Stomach smooth muscle (tissue), 2 donors: ENCODE data around the gene IL17F.
"Not testable (repeated sequence)": the region's sequence is repeated elsewhere in the genome, so short reads cannot be mapped to it uniquely, and the experiment has no call there.

Experiments
- H3K27ac ChIP-seq: one replicate; pipeline ENCODE4 v1.7.0; 2013; ENCODE audit warnings: mild to moderate bottlenecking, low read length, inconsistent platforms
- H3K27me3 ChIP-seq, 2 donors: one replicate each; pipeline ENCODE4 v1.7.0; 2013; ENCODE audit warnings: low read length in 2 of 2; ENCODE audit not compliant: insufficient read depth in 2 of 2, control insufficient read depth in 1 of 2
- H3K36me3 ChIP-seq, 2 donors: one replicate each; pipeline ENCODE4 v1.7.0; 2013; ENCODE audit warnings: low read length in 2 of 2; ENCODE audit not compliant: control insufficient read depth in 2 of 2, insufficient read depth in 2 of 2
- H3K4me1 ChIP-seq: one replicate; pipeline ENCODE4 v1.7.0; 2013; ENCODE audit warnings: low read length; ENCODE audit not compliant: control insufficient read depth, insufficient read depth
- H3K4me3 ChIP-seq, 2 donors: one replicate each; pipeline ENCODE4 v1.7.0; 2013; ENCODE audit warnings: low read length in 2 of 2
- H3K9ac ChIP-seq, 2 donors: one replicate each; pipeline ENCODE4 v1.7.0; 2013; ENCODE audit warnings: low read length in 2 of 2, mild to moderate bottlenecking in 1 of 2
- H3K9me3 ChIP-seq, 2 donors: one replicate each; pipeline ENCODE4 v1.7.0; 2013; ENCODE audit warnings: low read length in 2 of 2; ENCODE audit not compliant: control insufficient read depth in 2 of 2
- donor health status: healthy.
- donor health status: Pancreatic carcinoma.

Gene IL17F

DNA sequence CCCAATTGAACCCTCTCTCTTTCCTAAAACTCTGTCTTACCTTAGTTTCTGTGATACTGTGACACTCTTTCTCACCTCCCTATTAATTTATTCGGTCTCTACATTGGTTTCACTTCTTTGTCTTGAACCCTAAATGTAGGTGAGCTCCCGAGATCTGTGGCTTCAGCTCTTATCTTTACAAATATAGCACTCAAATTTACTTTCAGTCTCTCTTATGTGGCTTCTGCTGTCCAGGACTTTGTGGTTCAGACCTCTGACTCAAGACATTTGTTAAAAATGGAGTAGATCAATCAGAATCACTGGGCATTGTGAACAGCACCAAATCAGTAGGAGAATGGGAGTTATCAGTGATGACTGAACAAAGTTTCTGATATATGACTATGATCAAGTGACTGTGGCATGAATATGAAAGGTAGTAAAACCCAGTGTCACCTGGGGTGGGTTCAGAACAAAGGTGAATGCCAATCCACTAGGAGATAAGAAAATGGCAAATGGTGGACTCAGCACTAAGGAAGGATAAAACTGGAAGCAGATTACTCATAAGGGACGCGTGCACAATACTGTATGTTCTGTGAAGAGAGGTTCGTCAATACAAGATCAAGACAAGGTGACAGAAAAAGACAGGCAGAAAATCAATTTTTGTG is 27.2 kb downstream of the IL17F start:
- Histone ChIP-seq H3K27me3 (no peaks in the 10 kb centered on the region), H3K4me1 (no peaks in the 10 kb centered on the region), H3K36me3 (no peaks in the 10 kb centered on the region), H3K4me3 (no peak overlapping the region), H3K9me3 (no peaks in the 10 kb centered on the region), H3K27ac (no peak overlapping the region), H3K9ac (no peak overlapping the region)

DNA sequence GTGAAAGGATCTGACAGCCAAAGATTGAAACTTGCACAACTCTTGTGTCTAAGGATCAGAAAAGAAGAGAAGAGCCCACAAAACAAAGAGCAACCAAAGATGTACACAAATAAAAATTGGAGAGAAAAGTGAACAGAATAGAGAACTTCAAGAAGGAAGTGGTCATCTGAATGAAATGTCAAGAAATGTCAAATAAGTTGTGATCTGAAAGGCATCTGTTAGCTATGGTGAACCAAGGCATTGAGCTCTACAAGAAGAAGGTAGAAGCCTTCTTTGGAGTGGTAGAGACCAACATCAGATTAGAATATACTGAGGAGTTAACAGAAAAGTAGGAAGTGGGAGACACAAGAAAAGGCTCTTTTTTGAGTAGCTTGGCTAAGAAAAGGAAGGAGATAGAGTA is 28.5 kb downstream of the IL17F start:
- H3K36me3 ChIP-seq, result no peaks in the 10 kb centered on the region
- no peak overlapping the region for H3K9ac ChIP-seq
- H3K4me3 ChIP-seq, result no peak overlapping the region
- no peaks in the 10 kb centered on the region for H3K9me3 ChIP-seq
- H3K27me3 ChIP-seq, result no peaks in the 10 kb centered on the region
- no peak overlapping the region for H3K27ac ChIP-seq
- no peaks in the 10 kb centered on the region for H3K4me1 ChIP-seq

DNA sequence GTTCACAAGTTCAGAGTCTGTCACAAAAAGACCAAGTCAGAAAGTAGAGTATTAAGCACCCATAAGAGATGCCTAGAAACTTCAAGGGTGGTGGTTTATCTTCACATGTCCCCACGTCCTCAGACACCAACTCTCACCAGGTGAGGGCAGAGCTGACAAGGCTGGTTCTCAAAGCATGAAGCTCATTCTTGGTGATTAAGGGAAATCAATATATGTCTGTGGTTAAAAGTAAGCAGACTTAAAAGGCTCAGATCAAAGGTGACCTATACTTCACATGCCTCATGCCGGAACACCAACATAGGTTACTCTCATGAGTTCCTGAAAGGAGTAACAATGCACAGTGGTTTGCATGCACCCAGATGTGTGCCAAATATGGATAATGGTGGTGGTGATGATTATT is 31.2 kb downstream of the IL17F start:
- H3K9me3 ChIP-seq, result no peaks in the 10 kb centered on the region
- H3K36me3 ChIP-seq, result no peaks in the 10 kb centered on the region
- H3K9ac ChIP-seq, result no peak overlapping the region
- H3K4me1 ChIP-seq, result no peaks in the 10 kb centered on the region
- H3K27ac ChIP-seq, result no peak overlapping the region
- H3K4me3 ChIP-seq, result no peak overlapping the region
- peaks cover 0 to 3% of the 10 kb centered on the region in 2 donors for H3K27me3 ChIP-seq

DNA sequence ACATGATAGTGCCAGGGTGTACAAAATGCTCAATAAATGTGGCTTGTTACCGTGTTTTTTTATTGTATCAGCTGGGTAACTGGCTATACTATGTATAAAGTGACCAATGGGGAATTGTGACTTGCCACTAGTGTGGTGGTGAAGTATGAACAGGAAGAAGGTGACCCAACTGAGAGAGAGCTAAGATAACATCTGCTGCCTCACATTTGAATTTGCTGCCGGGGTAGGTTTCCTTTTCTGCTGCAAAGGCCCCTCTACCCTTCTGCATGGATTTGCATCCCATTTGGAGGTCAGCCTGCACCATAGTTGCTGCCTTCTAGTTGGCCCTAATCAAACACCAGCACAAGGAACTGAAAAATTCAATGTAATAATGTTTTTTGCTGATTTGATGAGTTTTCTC is 34.1 kb downstream of the IL17F start:
- Histone ChIP-seq H3K9me3 (no peaks in the 10 kb centered on the region), H3K27ac (no peak overlapping the region), H3K36me3 (no peaks in the 10 kb centered on the region), H3K9ac (no peak overlapping the region), H3K27me3 (peaks cover 0 to 3% of the 10 kb centered on the region in 2 donors), H3K4me1 (no peaks in the 10 kb centered on the region), H3K4me3 (no peak overlapping the region)

DNA sequence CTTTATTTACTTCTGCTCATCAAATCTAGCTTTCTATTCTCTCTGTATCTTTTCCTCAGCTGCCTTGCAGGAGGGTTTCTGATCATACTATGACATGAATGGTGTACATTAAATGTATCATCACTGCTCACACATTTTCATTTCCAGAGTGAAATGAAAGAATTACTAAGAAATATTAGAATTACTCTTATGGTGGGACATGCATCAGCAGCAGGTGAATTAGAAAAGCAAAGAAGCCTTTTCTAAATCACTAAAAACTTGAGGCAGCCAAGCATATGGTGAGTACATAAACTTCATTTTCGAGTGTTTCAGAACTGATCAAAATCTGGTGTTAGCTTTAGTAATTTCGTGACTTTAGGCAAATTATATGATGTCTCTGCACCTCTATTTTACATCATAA is 34.5 kb downstream of the IL17F start:
- Histone ChIP-seq H3K9me3 (no peaks in the 10 kb centered on the region), H3K27me3 (peaks cover 0 to 3% of the 10 kb centered on the region in 2 donors), H3K9ac (no peak overlapping the region), H3K36me3 (no peaks in the 10 kb centered on the region), H3K4me3 (no peak overlapping the region), H3K4me1 (no peaks in the 10 kb centered on the region), H3K27ac (no peak overlapping the region)

DNA sequence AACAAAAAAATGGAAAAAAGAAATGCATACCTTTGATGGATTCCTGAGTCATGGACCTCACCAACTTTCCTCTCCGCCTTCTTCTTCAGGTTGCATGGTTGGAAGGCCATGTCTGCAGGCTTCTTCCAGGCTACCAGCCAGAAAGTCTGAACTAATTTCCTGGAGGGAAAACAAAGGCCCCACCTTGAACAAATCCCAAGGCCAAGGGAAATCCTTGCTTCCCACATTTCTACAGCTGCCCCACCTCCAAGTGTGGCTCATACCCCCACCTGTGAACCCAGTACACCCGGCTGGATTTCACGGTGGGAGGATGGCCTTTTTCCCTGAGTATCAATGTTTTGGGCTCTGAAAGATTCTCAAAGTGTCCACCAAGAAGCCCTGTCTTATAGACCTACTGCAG is 35.7 kb downstream of the IL17F start:
- no peak overlapping the region for H3K27ac ChIP-seq
- H3K27me3 ChIP-seq, result peaks cover 0 to 3% of the 10 kb centered on the region in 2 donors
- no peaks in the 10 kb centered on the region for H3K4me1 ChIP-seq
- H3K36me3 ChIP-seq, result no peaks in the 10 kb centered on the region
- H3K4me3 ChIP-seq, result no peak overlapping the region
- no peaks in the 10 kb centered on the region for H3K9me3 ChIP-seq
- H3K9ac ChIP-seq, result no peak overlapping the region

DNA sequence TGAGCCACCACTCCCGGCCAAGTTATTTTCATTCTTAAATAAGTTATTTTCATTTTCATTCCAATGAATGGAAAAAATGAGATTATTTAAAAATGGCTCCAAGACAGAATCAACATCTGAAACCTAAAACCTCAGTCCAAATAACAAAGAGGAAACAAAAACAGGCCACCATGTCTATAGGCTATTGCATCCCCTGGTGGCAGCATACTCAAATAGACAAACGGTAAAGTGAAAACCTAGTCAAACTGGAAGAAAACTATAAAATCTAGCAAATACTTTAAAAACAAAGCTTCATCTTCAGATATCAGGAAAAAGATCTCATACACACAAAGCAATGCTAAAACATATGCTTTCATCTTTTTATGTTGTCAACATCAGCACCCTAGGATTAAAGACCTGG is 37.2 kb downstream of the IL17F start:
- no peak overlapping the region for H3K4me3 ChIP-seq
- H3K27ac ChIP-seq, result no peak overlapping the region
- H3K4me1 ChIP-seq, result no peaks in the 10 kb centered on the region
- H3K9me3 ChIP-seq, result peaks cover 0 to under 1% of the 10 kb centered on the region in 2 donors
- peaks cover 0 to 3% of the 10 kb centered on the region in 2 donors for H3K27me3 ChIP-seq
- no peak overlapping the region for H3K9ac ChIP-seq
- H3K36me3 ChIP-seq, result no peaks in the 10 kb centered on the region

DNA sequence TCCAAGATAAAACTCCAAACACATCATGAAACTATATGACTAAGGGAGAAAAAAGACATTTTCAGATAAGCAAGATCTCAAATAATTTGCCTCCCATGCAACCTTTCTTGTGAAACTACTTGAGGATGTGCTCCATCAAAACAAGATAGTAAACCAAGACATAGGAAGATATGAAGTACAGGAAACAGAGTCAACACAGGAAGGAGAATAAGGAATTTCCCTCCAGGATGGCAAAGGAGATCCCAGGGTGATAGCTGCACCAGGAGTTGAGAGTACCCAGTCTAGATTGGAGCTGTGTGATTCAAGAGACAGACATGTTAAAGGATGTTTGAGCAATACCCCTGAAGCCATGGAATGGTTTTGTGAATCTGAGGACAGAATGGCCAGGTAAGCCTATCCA is 42.8 kb downstream of the IL17F start:
- H3K4me1 ChIP-seq, result no peaks in the 10 kb centered on the region
- no peak overlapping the region for H3K4me3 ChIP-seq
- H3K36me3 ChIP-seq, result no peaks in the 10 kb centered on the region
- no peak overlapping the region for H3K27ac ChIP-seq
- peaks cover 3 to 7% of the 10 kb centered on the region in 2 donors for H3K9me3 ChIP-seq
- no peaks in the 10 kb centered on the region for H3K27me3 ChIP-seq
- H3K9ac ChIP-seq, result no peak overlapping the region

DNA sequence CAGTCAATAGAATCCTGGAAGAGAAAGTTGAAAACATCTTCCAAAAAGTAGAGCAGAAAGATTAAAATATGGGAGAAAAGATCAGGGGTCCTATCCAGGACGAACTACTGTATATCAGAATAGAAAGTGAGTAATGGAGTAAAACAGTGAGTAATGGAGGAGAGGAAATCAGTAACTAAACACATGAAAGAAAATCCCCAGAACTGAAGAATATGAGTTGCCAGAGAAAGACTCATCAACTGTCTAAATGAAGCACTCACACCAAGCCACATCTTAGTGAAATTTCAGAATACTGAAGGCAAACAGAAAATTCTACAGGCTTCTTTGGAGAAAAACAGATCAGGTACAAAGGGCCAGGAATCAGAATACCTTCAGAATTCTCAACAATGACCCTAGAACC is 43.3 kb downstream of the IL17F start:
- no peaks in the 10 kb centered on the region for H3K4me1 ChIP-seq
- no peak overlapping the region for H3K4me3 ChIP-seq
- no peaks in the 10 kb centered on the region for H3K36me3 ChIP-seq
- H3K9ac ChIP-seq, result no peak overlapping the region
- H3K27me3 ChIP-seq, result no peaks in the 10 kb centered on the region
- peaks cover 3 to 7% of the 10 kb centered on the region in 2 donors for H3K9me3 ChIP-seq
- no peak overlapping the region for H3K27ac ChIP-seq

DNA sequence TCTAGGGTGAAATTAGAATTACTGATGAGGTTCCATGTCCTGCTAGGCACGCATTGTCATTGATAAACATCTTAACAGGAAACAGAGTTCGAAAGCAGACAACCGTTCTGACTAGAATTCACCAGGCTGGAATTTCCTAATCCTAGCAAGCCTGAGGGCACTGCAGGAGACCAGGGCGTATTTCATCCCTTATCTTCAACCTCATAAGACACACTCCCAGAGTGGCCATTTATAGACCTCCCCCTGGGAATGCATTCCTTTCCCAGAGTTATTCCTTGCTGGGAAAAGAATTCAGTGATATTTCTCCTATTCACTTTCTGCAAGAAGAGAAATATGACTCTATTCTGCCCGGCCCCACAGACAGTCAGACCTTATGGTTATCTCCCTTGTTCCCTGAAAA is 44.2 kb downstream of the IL17F start:
- H3K36me3 ChIP-seq, H3K9ac ChIP-seq, H3K27ac ChIP-seq, H3K4me3 ChIP-seq, H3K9me3 ChIP-seq, H3K4me1 ChIP-seq, H3K27me3 ChIP-seq: not testable (repeated sequence)

DNA sequence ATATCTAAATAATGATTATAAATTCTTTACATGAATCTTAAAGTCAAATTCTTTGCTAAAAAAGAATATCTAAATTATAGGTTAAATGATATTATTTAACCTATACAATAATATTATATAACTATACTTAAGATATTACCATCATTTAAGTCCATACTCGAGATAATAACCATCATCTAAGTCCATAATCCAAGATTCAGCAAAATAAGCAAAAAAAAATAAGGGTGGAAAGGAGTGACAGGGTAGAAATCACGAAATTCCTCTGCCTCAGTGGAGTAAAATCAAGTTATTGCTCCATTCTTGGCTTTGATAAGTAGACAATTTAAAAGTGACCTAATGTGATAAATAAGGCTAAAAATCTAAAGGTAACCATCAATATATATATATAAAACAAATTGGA is 48.4 kb downstream of the IL17F start:
- Histone ChIP-seq H3K27ac (no peak overlapping the region), H3K4me1 (no peaks in the 10 kb centered on the region), H3K36me3 (no peaks in the 10 kb centered on the region), H3K4me3 (no peak overlapping the region), H3K9ac (no peak overlapping the region), H3K27me3 (no peaks in the 10 kb centered on the region), H3K9me3 (peaks cover 0 to 3% of the 10 kb centered on the region in 2 donors)
